ENCODE results near the gene RCAN2.

DNA sequence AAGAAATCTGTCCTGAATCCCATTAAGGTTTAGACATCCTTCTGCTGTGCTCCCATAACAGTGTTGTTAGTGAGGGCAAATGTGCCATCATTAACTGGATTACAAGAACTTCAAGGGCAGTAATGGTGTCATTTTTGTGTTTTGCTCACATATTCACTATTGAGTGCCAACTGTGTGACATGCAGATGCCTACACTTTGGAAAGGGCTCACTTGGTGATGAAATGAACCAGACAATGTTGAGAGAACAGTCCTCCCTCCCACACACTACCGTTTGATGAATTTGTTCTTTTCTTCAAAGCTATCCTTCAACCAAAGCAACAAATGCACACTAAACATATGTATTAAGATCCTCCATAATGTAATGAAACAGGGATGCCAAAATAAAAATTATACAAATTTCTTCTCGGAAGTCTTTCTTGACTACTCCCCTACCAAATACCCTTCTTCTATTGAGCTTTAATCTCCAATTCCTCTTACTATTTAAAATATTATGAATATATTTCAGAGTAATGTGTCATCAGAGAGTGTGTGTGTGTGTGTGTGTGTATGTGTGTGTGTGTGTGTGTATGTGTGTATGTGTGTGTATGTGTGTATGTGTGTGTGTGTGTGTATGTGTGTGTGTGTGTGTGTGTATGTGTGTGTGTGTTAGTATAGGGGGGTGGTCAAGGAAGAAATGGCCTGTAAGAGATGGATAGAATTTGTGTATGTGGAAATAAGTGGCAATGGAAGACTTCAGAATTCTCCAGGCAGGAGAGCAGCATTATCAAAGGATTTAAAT is 228.1 kb downstream of the RCAN2 start:
- no peak for TF ChIP-seq EZH2 (optimal IDR thresholded peaks at IDR 0.05; ENCODE audit: low read depth, low read length)
- TF ChIP-seq, protein P1, sequence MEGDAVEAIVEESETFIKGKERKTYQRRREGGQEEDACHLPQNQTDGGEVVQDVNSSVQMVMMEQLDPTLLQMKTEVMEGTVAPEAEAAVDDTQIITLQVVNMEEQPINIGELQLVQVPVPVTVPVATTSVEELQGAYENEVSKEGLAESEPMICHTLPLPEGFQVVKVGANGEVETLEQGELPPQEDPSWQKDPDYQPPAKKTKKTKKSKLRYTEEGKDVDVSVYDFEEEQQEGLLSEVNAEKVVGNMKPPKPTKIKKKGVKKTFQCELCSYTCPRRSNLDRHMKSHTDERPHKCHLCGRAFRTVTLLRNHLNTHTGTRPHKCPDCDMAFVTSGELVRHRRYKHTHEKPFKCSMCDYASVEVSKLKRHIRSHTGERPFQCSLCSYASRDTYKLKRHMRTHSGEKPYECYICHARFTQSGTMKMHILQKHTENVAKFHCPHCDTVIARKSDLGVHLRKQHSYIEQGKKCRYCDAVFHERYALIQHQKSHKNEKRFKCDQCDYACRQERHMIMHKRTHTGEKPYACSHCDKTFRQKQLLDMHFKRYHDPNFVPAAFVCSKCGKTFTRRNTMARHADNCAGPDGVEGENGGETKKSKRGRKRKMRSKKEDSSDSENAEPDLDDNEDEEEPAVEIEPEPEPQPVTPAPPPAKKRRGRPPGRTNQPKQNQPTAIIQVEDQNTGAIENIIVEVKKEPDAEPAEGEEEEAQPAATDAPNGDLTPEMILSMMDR (IDR thresholded peaks at IDR 0.05; ENCODE audit: low read length), result no peak
- no peak for TF ChIP-seq EZH2phosphoT487 (IDR thresholded peaks at IDR 0.05; ENCODE audit: low read length)
